ENCODE data around the gene SORBS1.

Gene SORBS1

DNA sequence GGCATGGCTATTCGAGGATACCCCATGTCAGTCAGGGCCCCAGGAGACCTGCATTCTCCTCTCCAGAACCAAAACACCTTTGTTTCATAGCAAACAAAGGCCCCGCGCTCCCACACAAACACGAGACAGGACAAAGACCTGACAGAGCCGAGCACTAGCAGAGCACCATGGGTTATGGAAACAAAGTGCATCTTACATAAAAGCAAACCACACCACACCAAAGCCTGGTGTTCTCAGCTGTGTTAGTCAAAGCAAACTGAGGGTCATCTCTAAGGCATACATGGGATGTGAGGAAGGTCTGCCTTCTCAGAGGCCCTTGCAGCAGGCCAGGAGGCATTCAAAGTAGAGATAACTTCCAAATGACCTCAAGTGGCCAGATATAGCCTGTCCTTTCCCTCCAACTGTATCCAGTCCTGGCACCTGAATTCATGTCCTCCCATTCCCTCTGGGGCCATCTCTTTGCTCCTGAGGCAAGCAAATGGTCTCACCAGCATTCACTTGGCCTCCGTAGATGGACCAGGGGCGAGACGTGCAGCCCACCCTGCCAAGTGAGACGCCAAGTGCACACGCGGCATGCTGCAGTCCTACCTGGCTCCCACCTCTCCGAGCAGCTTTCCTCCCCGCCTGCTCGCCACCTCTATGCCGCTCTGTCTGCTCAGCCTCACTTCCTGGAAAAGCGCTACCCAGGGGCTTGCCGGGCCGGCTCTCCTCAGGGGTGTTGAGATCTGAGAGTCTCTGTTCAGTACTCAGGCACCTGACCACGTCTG is 225.1 kb downstream of the SORBS1 start:
- DNase-seq: no peak

DNA sequence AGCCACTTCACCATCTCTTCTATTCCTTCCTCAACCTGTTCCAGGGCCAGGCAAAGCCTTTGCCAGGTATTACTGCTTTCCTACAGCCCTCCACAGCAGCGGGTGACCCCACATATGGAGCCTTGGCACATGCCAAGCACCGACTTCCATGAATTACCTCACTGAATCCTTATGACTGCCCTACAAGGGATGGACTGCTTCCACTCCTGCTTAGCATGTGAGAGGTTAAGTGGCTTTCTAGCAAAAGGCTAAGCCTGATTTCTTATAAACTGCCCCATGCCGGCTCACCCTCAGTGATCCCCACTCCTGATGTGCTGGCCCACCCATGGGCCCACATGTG is 226.4 kb downstream of the SORBS1 start:
- no peak for DNase-seq

- no peak for DNase-seq
Measured at GRCh38 chr10:95333997-95334804, 227.0 kb downstream of the SORBS1 start.

DNA sequence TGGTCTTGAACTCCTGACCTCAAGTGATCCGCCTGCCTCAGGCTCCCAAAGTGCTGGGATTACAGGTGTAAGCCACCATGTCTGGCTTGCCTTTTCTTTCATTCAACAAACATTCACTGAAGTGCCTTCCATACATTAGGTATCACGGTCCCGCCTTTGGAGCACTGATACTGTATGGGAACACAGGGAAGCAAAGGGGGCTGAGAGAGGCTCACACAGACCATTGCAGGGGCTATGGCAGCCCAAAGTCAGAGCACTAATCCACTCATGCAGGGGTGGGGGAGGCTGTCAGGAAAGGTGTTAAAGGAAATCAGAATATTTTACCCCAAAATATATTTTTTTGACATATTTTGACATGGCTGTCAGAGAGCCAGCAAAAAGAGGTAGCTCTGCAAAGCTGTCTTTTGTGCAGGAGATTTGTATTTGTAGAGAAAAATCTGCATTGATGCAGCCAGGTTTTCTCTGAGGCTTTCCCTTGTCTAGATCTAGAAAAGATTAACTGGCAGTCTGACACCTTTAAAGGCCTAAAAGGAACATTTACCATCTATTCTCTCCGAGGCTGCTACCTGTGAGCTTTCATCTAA is 228.4 kb downstream of the SORBS1 start:
- DNase-seq: no peak

GRCh38 chr10:95331596-95332130 is 229.5 kb downstream of the SORBS1 start:
- no peak for DNase-seq

GRCh38 chr10:95330966-95331453 is 230.2 kb downstream of the SORBS1 start:
- no peak for DNase-seq

DNA sequence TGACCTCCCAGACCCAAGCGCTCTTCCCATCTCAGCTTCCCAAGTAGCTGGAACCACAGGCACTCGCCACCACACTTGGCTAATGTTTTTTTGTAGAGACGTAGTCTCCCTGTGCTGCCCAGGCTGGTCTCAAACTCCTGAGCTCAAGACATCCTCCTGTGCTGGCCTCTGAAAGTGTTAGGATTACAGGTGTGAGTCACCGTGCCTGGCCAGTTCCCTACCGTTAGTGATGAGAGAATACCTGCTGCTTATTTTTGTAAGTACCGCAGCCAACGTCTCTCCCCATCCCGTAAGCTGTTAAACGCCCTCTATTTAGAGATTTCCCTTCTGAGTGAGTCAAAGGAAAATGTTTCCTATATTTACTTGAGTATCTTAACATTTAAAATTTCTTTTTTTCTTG is 231.9 kb downstream of the SORBS1 start:
- no peak for DNase-seq

GRCh38 chr10:95328013-95328412 is 233.2 kb downstream of the SORBS1 start:
- DNase-seq: no peak

DNA sequence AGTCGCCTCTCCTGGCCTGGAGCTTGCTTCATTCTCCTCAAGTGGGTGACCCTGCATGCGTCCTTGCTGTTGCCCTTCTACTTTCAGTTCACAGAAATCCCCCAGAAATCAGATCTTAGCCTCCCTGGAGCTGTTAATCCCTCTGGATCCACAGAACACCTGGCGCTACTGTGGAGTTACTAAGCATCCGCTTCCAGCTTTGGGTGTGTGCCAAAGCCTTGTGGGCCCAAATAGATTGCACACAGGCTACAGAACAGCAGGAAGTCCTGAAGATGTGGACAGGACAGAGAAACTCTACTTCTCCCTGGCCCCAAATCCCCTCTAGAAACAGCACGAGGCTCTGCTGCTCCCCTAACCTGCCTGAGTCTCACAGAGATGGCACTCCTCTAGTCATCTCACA is 233.8 kb downstream of the SORBS1 start:
- no peak for DNase-seq

DNA sequence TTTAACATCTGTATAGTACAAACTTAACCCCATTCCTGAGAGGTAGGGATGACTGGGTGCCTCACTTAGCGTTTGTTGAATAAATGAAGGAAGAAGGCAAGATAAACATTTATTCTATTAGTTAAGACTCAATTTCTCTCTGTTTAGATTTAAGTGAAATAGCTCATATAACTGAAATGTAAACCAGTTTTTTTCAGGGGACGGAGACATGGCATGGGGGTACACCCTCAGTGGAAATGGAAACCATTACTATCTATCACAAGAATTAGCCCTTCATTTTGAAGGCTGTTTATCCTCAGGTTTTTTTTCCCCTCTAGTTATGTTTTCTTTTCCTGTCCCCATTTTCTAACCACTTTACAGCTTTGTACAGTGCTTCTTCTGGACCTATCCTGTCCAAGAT is 234.8 kb downstream of the SORBS1 start:
- no peak for DNase-seq

GRCh38 chr10:95325863-95326262 is 235.3 kb downstream of the SORBS1 start:
- no peak for DNase-seq

- no peak for DNase-seq
Measured at GRCh38 chr10:95324436-95325268, 236.5 kb downstream of the SORBS1 start.

- DNase-seq: no peak
Measured at GRCh38 chr10:95321554-95322301, 239.4 kb downstream of the SORBS1 start.

DNA sequence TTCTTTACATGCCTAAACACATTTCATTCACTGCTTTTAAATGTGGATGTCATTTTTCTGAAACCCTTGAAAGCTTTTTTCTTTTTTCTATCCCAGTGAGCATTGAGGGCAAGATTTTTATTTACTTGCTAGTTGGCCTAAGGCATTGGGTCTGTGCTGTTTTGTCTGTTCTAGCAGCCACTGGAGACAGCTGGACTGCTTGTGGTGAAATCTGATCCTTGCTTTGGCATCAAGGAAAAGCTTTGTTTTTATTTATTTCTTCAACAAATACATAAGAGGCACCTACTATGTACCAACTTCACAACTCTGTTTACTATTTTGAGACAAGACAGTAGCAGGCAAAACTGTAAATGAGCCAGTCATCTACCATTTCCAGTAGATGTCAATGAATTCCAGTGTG is 241.9 kb downstream of the SORBS1 start:
- DNase-seq: no peak

GRCh38 chr10:95315509-95315908 is 245.7 kb downstream of the SORBS1 start:
- no peak for DNase-seq

GRCh38 chr10:95314192-95314918 is 246.8 kb downstream of the SORBS1 start:
- DNase-seq: no peak

GRCh38 chr10:95312986-95313495 is 248.1 kb downstream of the SORBS1 start:
- no peak for DNase-seq

- DNase-seq: no peak
Measured at GRCh38 chr10:95312257-95312656, 248.9 kb downstream of the SORBS1 start.

- no peak for DNase-seq
Measured at GRCh38 chr10:95309958-95310357, 251.2 kb downstream of the SORBS1 start.

DNA sequence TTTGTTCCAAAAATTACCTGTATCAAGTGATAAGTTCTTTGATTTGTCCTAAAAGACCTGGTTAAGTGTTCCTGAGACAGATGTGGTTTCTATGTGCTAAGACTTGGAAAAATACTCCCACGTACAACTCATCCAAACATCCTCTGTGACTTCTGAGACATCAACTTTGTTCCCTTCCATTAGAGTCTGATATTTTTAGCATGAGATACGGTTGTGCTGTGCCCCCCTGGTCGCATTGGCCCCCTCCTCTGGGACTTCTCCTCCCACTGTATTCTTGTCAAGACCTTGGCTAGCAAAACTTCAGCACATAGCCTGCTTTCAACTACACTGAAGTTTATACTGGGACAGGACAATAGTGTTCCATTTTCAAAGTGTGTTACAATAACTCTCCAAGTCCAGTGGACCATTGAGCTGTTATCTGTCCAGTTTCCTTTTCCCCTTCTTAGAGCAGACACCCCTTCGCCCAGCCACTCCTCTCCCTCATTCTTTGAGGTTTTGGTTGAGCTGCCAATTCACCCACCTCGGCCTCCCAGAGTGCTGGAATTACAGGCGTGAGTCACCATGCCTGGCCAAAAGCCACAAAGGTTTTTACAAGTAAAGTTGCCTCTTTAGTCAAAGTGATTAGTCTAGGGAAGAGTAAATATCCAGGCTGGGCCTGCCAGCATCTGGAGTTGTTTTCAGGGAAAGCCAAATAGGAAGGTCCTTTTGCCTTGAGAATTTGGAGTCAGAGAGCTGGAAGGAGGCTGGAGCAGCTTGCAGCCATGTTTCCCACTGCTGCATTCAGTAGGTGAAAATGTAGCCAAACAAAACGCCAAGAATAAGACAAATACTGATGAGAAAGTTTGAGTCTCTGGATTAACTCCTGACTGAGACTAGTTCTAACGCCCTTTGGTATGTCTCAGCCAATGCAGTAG is 252.5 kb downstream of the SORBS1 start:
- DNase-seq: no peak
